HG03280 (cell line): Measurements from ENCODE around the gene EHBP1L1.

Source experiments
- ATAC-seq: cut with Tn5 transposase; IDR thresholded peaks from one replicate; pipeline ENCODE4 v1.9.1; 2021; ENCODE audit warnings: mild to moderate bottlenecking, moderate library complexity; ENCODE audit not compliant: unreplicated experiment

EHBP1L1 gene

GRCh38 chr11:65575568-65576231 is at the start of gene EHBP1L1:
TSS of gene EHBP1L1 (plus strand) at chr11:65576053. CDS start at chr11:65576303, 250 bp downstream.
- ATAC-seq: peak; percentile 26

DNA sequence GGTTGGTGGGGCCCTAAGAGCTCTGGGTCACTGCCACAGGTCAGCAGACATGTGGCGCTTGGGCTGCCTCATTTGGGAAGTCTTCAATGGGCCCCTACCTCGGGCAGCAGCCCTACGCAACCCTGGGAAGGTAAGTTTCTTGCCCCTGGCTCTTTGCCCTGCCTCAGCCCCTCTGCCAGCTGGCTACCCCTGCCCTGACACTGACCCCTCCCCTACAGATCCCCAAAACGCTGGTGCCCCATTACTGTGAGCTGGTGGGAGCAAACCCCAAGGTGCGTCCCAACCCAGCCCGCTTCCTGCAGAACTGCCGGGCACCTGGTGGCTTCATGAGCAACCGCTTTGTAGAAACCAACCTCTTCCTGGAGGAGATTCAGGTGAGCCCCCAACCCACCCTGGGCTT is 49.1 kb upstream of the EHBP1L1 start:
- no peak for ATAC-seq

GRCh38 chr11:65528819-65529350 is 47.0 kb upstream of the EHBP1L1 start:
- no peak for ATAC-seq

DNA sequence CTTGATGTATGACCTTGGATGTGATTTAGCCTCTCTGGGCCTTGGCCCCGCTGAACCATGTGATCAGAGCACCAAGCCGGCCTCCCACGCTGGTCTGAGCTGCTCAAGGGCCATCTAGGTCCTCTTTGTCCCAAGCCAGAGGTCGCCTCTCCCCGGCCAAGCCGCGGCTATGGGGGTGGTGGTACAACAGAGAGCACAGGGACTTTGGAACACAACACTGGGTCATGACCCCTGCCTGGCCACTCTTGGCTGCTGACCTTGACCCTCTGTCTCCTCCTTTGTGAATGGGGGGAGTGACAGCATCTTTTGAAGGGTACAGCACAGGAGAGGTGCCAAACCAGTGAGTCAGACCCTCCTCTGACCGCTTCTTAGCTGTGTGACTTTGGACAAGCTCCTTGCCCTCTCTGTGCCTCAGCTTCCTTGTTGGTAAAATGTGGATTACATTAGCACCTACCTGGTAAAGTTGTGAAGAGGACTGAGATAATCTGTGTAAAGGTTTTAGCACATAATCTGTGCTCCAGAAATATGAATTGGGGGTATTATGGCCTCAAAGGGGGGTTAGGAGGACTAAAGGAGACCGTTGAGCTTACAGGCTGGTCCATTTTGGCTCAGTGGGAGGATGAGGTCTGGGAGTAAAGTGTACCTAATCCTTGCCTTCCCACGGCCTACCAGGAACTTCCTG is 46.2 kb upstream of the EHBP1L1 start:
- no peak for ATAC-seq

DNA sequence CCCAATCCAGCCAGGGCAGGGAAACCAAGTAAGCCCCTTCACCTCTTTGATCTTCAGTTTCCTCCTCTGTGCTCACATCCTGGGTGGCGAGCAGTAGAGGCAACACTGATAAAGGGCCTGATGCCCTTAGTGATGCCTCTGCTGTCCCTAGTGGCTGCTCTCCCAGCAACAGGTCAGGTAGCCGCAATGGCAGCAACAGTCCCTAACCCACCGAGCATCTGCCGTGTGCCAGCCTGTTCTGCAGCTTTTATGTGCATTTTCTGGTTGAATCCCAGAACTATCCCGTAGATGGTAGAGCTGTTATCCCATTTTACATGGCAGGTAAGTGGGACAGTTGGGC is 45.7 kb upstream of the EHBP1L1 start:
- ATAC-seq: no peak

DNA sequence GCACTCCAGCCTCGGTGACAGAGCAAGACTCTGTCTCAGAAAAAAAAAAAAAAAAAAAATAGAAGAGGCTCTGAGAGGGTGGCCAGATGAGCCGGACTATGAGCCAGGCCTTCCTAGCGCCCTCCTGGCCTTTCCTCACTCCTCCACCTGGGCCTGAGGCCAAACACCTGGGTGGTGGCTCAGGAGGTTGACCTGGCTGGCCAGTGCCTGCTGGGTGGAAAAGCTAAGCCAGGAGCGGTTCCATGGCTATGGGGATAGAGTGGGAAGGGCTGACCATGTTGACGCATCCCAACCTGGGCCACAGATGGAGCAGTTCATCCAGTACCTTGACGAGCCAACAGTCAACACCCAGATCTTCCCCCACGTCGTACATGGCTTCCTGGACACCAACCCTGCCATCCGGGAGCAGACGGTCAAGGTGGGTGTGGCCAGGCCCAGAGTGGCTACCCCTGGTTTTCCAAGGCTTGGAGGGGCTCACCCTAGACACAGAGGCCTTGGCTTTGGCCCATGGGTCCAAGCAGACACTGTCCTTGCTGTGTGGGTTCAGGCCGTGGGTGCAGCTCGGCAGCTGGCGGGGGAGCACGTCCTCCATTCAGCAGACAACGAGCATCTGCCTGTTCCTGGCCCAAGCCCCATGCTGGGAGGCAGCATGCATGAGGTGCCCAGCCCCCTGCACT is 43.3 kb upstream of the EHBP1L1 start:
- no peak for ATAC-seq

DNA sequence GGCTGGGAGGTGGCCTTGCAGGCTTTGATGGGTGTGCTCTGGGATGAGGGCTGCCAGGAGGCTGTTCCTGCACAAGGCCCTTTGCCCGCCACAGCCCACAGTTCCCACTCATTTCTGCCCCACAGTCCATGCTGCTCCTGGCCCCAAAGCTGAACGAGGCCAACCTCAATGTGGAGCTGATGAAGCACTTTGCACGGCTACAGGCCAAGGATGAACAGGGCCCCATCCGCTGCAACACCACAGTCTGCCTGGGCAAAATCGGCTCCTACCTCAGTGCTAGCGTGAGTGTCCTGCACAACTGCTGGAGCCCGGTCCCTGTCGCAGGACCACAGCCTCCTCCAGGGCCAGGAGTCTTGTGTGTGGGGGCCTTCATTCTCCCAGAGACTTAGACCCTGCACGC is 40.8 kb upstream of the EHBP1L1 start:
- no peak for ATAC-seq

- no peak for ATAC-seq
These were observed 39.2 kb upstream of the EHBP1L1 start for GRCh38 chr11:65536412-65537295.

GRCh38 chr11:65537296-65537597 is 38.6 kb upstream of the EHBP1L1 start:
- ATAC-seq: no peak

DNA sequence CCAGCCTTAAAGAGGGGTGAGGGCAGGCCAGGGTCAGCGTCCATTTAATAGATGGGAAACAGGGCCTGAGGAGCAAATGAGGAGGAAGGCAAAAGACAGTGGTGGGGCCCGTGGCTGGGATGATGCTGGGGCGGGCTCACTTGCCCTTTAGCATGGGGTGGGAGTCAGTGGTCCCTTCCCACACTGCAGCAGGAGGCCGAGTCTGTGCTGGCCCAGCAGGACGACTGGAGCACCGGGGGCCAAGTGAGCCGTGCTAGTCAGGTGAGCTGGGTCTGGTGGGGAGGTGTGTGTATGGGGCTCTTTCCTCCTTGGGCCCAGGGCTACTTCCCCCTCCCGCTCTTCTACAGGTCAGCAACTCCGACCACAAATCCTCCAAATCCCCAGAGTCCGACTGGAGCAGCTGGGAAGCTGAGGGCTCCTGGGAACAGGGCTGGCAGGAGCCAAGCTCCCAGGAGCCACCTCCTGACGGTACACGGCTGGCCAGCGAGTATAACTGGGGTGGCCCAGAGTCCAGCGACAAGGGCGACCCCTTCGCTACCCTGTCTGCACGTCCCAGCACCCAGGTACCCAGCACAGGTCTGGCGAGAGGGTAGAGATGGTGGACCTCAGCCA is 38.1 kb upstream of the EHBP1L1 start:
- no peak for ATAC-seq

- no peak for ATAC-seq
These were observed 37.5 kb upstream of the EHBP1L1 start for GRCh38 chr11:65538232-65538914.

DNA sequence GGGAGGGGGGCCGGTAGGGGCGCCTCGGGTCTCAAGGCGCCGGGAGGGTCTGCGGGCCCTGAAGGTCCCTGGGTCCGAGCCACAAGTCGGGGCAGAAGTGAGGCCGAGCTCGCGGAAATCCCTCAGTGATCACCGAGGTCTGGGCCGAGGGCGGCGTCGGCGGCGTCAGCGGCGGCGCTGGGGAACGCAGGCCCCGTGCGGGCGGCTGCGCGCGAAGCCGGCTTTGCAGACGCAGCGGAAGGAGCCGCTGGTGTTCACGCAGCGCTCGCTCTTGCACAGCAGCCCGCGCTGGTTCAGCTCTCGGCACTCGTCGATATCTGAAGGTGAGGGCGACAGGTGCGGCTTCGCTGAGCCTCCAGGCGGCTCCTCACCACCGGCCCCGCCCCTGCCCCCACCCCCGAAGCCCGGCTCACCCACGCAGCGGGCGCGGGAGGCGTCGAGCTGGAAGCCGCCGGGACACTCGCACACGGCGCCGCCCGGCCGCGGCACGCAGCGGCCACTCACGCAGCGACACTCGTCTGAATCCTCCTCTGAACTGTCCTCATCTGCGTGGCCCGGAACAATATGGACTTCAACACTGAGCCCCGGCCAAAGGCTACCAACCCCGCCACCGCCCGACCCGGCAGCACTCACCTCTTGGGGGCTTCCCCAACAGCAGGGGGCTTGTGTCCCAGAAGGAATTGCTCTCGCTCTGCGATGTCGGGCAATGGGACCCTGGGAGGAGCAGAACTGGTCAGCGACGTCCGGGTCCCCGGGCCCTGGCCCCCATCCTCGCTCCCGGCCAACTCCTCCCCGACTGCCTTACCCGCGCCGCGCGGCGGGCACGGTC is 36.7 kb upstream of the EHBP1L1 start:
- no peak for ATAC-seq

GRCh38 chr11:65539744-65540289 is 36.0 kb upstream of the EHBP1L1 start:
- ATAC-seq: peak; percentile 65

GRCh38 chr11:65540290-65541092 is 35.4 kb upstream of the EHBP1L1 start:
- peak; percentile 69 for ATAC-seq

DNA sequence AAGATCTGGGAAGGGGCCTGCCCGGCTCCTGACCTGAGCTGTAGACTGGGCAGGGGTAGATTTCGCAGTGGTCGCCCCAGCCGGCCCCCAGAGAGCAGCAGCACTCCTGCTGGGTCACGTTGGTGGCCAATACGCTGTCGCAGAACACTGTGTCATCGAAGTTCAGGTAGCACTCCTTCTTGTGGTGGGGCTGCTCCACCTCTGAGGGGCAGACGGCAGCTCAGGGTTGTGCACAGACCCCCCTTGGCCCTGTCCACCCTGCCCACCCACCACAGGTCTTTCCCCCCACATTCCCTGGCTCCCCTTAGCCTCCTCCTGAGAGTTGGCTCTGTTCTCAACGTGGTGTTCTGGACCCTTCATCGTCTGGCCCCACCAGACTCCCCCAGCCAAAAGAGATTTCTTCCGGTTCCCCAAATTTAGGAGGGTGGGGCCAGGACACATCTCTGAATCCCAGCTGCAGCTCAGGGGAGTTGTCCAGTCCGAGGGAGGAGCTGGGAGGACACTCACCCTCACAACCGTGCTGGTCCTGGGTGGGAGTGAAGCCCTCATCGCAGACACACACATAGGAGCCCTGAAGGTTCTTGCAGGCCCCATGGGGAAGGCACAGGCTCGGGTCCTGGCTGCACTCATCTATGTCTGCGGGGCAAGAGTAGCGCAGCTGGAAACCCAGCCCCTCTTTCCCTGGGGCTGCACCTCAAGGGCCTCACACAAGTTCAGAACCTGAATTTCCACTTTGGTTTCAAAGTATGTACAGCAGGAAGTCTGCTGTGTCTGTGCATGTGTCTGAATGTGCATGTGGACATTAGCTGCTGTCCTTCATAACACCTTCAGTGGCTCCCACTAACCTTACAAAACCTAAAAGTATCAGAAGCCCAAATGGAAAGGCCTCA is 34.5 kb upstream of the EHBP1L1 start:
- ATAC-seq: no peak

DNA sequence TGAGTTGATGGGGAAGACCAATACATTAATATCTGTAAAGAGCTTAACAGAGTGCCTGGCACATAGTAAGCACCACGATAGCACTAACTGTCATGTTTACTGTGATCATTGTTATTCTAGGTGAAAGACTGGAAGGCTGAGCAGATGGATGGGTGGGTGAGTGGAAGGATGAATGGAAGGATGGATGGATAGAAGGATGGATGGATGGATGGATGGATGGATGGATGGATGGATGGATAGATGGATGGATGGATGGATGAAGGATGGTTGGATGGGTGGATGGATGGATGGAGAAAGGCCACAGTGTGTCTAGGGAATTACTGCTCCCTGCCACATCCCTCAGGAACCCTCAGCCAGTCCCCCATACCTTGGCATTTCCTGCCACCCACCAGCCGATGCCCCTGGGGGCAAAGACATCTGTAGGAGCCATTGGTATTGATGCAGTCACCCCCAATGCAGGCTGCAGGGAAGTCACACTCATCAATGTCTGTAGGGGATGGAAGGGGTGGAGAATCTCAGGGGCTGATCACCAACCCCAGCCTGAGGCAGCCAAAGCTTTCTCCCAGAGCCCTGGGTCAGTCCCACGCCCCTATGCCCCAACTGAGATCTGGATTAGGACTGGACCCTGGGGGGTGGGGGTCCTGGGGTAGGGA is 33.0 kb upstream of the EHBP1L1 start:
- ATAC-seq: no peak

DNA sequence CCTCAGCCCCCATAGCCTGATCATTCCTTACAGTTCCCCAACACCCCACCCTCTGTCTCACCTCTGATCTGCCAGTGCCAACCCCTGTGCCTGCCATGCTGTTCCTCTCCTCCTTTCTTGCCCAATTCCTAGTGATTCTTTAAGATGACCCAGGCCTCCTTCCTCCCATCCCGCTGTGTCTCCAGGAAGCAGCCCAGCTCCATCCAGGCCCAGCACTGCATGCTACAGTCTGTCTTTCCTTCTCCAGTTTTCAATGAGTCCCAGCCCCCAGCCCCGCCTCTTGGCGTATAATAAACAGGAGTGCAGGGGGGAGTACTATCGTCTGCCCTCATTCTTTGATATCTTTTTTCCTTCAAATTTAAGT is 30.0 kb upstream of the EHBP1L1 start:
- ATAC-seq: no peak
